IPS-11a (cell line): ENCODE results near the gene ZNF747.
A peak's percentile ranks its signal among the peaks of the same experiment; 100 is the strongest.
"Not testable (repeated sequence)": the region's sequence is repeated elsewhere in the genome, so short reads cannot be mapped to it uniquely, and the experiment has no call there.

Source experiments
- H3K4me3 ChIP-seq: one replicate; pipeline ENCODE4 v1.5.1; 2013; ENCODE audit warnings: low read depth, low read length, control low read depth

The ZNF747 gene

GRCh38 chr16:30557957-30558788, 23.5 kb upstream of the ZNF747 start, which contains the start of gene ZNF764:
Gene ZNF764, minus strand, starts transcription at chr16:30558374. Its CDS starts 192 bp downstream, at chr16:30558182.
- H3K4me3 ChIP-seq: peak within 1 kb of the TSS; percentile 80

- H3K4me3 ChIP-seq: peak overlapping the region; percentile 80
Observed at GRCh38 chr16:30557707-30557956, 23.0 kb upstream of the ZNF747 start.

- no peak overlapping the region for H3K4me3 ChIP-seq
Observed at GRCh38 chr16:30556125-30556473, 21.4 kb upstream of the ZNF747 start.

GRCh38 chr16:30555315-30556124, 20.9 kb upstream of the ZNF747 start:
- H3K4me3 ChIP-seq: no peak overlapping the region

- H3K4me3 ChIP-seq: no peak overlapping the region
Observed at GRCh38 chr16:30554557-30555314, 20.1 kb upstream of the ZNF747 start.

DNA sequence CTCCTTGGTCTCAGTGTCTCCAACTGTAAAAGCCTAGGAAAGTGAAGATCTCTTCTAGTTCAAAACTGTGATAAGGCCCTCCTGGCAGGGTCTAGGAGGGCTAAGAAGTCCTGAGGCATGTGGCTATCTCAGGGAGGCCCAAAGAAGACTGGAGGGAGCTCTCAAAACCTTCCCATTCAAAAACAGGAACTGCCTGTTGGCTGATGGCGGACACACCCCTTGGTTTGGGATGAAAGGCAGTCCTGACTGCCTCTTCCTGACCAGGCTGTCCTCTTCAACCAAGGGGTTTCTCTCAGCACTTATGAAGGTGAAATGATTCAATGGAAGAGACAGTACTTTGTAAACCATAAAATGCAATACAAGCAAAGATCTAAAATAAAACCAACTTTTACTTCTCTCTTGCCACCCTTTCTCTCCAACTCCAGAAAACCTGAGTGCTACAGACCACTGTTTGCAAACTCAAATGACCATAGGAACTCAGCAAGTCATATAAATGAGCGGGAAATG, 18.8 kb upstream of the ZNF747 start:
- no peak overlapping the region for H3K4me3 ChIP-seq

- no peak overlapping the region for H3K4me3 ChIP-seq
Observed at GRCh38 chr16:30552956-30553355, 18.3 kb upstream of the ZNF747 start.

DNA sequence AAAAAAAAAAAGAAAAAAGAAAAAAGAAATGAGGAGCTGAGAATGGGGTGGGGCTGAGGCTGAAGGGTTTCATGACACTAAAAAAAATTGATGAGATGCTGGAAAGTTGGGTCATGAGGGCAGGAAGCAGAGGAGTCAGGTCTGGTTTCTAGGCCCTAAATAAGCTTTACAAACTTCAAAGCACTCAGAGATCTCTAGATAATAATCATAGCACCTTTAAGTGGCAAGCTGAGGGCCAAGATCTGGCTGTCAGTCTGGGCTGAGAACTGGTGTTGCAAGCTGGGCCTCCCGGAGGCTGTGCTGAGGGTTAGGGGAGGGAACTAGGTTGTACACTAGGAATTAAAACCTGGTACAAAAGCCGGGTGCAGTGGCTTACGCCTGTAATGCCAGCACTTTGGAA, 17.1 kb upstream of the ZNF747 start:
- H3K4me3 ChIP-seq: no peak overlapping the region

GRCh38 chr16:30548416-30549253, 14.0 kb upstream of the ZNF747 start:
- H3K4me3 ChIP-seq: no peak overlapping the region

GRCh38 chr16:30546115-30546514, 11.5 kb upstream of the ZNF747 start:
- no peak overlapping the region for H3K4me3 ChIP-seq

DNA sequence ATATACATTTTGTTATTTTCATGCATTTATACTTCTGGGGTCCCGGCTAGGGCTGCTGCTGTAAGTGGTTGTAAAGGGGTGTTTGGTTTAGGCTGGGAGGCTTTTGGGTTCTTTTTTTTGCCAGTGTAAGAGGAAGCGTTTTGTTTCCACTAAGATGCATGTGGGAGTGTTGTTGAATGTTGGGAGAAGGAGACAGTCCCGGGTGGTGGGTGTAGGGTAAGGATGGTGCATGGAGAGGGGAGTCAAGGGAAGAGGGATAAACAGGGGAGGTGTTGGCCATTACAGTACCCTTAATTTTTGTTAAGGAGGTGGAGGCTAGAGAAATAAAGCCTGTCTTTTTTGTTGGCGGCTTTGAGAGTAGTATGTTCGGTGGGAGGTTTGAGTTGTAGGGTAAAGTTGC, 8.4 kb upstream of the ZNF747 start:
- no peak overlapping the region for H3K4me3 ChIP-seq

DNA sequence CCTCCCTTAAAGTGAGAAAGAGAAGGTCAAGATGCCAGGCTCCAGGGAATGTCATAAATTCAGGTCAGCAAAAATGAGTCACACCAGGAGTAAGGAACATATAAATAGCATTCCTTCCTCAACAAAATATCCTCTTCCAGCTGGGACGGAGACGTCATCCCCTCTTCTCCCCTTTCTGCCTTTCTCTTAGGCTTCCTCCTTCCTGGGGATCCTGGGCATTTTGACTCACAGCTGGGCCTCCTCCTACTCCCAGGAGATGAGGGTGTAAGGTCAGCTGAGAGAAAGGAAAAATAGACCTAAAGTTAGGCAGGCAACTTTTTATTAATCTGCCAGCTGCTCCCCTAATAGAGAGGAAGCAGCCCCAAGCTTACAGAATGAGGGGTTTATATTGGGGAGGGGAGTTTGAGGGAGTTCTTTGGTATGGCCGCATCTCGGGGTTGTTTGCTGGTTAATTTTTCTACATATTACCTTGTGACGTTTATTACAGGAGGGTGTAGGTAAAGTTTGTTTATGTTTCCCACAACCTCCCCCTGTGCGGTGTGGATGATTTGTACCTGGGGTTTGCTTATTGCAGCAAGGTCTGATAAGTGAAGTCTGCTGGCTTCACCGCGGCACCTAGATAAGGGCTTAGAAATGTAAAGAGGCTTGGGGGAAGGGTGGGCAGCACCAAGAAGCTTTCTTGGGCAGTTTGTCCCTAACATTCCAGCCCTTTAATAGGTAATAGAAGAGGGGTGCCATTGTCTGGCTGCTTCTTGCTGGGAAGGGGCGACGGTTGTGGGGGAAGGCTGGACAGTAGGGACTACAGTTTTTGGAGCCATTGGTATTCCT, 7.1 kb upstream of the ZNF747 start:
- H3K4me3 ChIP-seq: no peak overlapping the region

DNA sequence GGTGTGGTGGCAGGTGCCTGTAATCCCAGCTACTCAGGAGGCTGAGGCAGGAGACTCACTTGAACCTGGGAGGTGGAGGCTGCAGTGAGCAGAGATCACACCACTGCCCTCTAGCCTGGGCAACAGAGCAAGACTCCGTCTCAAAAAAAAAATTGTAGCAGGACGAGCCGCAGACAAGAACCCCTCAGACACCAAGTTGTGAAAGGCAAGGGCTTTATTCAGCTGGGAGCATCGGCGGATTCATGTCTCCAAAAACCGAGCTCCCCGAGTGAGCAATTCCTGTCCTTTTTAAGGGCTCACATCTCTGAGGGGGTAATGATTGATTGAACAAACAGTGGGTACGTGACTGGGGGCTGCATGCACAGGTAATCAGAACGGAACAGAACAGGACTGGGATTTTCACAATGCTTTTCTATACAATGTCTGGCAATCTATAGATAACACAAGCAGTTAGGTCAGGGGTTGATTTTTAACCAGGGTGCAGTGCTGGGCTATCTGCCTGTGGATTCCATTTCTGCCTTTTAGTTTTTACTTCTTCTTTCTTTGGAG, 6.3 kb upstream of the ZNF747 start:
- not testable (repeated sequence) for H3K4me3 ChIP-seq

- H3K4me3 ChIP-seq: not testable (repeated sequence)
Observed at GRCh38 chr16:30539986-30540526, 5.4 kb upstream of the ZNF747 start.

- H3K4me3 ChIP-seq: no peak overlapping the region
Observed at GRCh38 chr16:30539000-30539964, 4.6 kb upstream of the ZNF747 start.

DNA sequence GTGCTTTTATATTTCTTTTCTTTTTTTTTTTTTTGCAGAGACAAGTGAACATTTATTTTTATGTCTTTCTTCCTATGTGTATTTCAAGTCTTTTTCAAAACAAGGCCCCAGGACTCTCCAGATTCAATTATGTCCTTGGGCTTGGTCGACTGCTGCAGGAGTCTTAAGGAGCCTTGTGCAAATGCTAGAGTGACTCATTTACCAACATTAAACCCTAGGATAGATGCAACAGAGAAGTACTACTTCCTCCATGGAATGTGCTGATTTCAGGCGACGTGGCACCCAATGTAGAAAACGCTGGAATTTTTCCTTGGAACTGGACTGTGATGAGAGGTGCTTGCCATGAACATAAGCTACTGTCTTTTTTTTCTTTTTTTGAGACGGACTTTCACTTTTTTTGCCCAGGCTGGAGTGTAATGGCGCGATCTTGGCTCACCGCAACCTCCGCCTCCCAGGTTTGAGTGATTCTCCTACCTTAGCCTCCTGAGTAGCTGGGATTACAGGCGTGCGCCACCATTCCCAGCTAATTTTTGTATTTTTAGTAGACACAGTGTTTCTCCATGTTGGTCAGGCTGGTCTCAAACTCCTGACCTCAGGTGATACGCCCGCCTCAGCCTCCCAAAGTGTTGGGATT, 1.9 kb upstream of the ZNF747 start:
- not testable (repeated sequence) for H3K4me3 ChIP-seq

DNA sequence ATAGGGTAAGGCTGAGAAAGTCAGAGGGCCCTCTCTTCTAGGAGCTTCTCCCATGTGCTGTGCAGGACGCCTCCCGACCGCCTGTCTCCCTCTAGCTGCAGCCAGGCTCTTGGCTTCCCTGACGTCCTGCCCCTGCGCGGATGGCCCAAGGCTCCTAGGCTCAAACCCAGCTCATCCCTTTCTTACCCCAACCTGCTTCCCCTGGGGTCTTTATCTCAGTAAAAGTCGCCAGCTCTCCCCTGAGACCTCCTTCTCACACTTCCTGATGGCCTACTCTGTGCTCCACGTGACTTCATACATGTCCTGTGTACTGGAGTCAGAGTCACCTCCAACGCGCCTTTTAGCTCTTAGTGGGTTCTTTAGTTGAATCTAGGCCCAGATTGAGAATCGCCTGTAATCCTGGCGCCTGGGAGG, 1.1 kb upstream of the ZNF747 start:
- peak overlapping the region; percentile 70 for H3K4me3 ChIP-seq
